Chondrocyte (in vitro differentiated cells): ENCODE data around the gene ANKRD13D. TPM values are rescaled to one million over a fixed set of nuclear protein-coding genes. Genes with fewer than 3 reads are reported as not detected.

ENCODE experiments used
- DNase-seq: peaks from one replicate; pipeline ENCODE4 v3.0.0; 2021; ENCODE audit warnings: mixed read lengths, low spot score
- H3K27ac Mint-ChIP-seq: one replicate; pipeline ENCODE4 v1.8.0; 2021; ENCODE audit warnings: mild to moderate bottlenecking, moderate library complexity, mixed read lengths; ENCODE audit not compliant: unreplicated experiment
- H3K27me3 Mint-ChIP-seq: 2 replicates; pipeline ENCODE4 v1.8.0; 2021; ENCODE audit warnings: low read depth, mixed read lengths
- H3K36me3 Mint-ChIP-seq: 2 replicates; pipeline ENCODE4 v1.8.0; 2021; ENCODE audit warnings: low read depth, mixed read lengths
- H3K4me1 Mint-ChIP-seq: 2 replicates; pipeline ENCODE4 v1.8.0; 2021; ENCODE audit warnings: low read depth, mild to moderate bottlenecking, mixed read lengths
- H3K4me3 Mint-ChIP-seq: one replicate; pipeline ENCODE4 v1.8.0; 2021; ENCODE audit warnings: mild to moderate bottlenecking, moderate library complexity, mixed read lengths; ENCODE audit not compliant: unreplicated experiment
- H3K9me3 Mint-ChIP-seq: 2 replicates; pipeline ENCODE4 v1.8.0; 2021; ENCODE audit warnings: low read depth, mixed read lengths
- total RNA-seq: library from RNA; stranded (reverse); gene quantifications from 3 replicates; pipeline ENCODE4 v1.2.1, GENCODE V29; 2021
- TF ChIP-seq, protein P1 (sequence below): fragments of 200-600 bp; sonication (generic); IDR thresholded peaks from 2 replicates; pipeline ENCODE4 v1.5.0; 2021; ENCODE audit warnings: antibody characterized with exemption, mild to moderate bottlenecking, moderate library complexity

ANKRD13D gene
- total RNA-seq, 1 donor from 2014 or later: 40.0 TPM

DNA sequence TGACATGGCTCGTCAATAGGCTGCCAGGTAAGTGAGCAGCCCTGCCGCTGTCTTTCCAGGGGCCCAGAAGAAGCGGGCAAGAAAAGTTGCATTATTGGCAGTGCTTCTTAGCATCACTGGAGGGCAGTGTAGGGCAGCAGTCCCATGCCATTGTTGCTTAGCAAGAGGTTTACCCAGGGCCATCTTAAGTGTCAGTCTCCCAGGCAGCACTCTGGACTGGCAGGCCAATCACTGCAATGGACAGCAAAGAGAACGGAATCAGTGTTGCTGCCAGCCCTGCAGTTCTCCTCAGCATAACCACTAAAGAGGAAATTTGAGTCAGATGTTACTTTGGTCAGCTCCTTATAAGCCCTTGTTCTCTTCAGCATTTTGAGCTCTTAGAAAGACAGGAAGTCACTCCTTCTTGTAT, 36.3 kb upstream of the ANKRD13D start:
- Mint-ChIP-seq H3K4me3 (no peak overlapping the region), H3K9me3 (no peaks in the 10 kb centered on the region), H3K4me1 (peaks cover 12% of the 10 kb centered on the region), H3K27me3 (no peaks in the 10 kb centered on the region), H3K36me3 (peaks cover 60% of the 10 kb centered on the region), H3K27ac (no peak overlapping the region)
- no peak for DNase-seq
- TF ChIP-seq, protein P1, sequence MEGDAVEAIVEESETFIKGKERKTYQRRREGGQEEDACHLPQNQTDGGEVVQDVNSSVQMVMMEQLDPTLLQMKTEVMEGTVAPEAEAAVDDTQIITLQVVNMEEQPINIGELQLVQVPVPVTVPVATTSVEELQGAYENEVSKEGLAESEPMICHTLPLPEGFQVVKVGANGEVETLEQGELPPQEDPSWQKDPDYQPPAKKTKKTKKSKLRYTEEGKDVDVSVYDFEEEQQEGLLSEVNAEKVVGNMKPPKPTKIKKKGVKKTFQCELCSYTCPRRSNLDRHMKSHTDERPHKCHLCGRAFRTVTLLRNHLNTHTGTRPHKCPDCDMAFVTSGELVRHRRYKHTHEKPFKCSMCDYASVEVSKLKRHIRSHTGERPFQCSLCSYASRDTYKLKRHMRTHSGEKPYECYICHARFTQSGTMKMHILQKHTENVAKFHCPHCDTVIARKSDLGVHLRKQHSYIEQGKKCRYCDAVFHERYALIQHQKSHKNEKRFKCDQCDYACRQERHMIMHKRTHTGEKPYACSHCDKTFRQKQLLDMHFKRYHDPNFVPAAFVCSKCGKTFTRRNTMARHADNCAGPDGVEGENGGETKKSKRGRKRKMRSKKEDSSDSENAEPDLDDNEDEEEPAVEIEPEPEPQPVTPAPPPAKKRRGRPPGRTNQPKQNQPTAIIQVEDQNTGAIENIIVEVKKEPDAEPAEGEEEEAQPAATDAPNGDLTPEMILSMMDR: peak; percentile 66

DNA sequence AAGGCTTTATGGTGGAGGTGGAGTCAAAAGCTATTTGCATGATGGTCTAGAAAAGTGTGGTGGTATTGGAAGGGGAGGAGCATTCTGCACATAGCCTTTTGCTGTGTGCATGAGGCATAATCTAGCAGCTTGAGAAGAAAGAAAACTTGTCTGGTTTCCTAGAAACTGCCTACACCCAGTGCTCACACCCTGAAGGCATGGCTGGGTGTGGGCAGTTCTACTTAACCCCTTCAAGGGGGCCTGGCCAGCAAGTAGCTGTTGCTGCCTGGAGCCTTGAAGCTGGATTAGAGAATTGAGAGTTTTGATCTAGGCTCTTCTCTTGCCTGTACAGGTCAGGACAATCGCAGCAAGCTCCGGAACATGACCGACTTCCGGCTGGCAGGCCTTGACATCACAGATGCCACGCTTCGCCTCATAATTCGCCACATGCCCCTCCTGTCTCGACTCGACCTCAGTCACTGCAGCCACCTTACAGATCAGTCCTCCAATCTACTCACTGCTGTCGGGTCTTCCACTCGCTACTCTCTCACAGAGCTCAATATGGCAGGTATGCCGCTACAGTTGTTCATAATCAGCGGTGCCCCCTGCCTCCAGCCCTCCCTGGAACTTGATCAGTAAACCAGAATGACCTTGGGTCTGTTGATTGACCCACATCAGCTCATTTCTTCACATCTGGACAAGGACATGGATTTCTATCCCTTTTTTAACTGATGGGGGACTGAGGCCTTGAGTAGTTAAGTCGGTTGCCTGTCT, 35.1 kb upstream of the ANKRD13D start:
- H3K36me3 Mint-ChIP-seq: peaks cover 50% of the 10 kb centered on the region
- DNase-seq: no peak
- H3K4me3 Mint-ChIP-seq: no peak overlapping the region
- TF ChIP-seq, protein P1: no peak
- no peak overlapping the region for H3K27ac Mint-ChIP-seq
- H3K9me3 Mint-ChIP-seq: no peaks in the 10 kb centered on the region
- H3K27me3 Mint-ChIP-seq: no peaks in the 10 kb centered on the region
- H3K4me1 Mint-ChIP-seq: peaks cover 4% of the 10 kb centered on the region

DNA sequence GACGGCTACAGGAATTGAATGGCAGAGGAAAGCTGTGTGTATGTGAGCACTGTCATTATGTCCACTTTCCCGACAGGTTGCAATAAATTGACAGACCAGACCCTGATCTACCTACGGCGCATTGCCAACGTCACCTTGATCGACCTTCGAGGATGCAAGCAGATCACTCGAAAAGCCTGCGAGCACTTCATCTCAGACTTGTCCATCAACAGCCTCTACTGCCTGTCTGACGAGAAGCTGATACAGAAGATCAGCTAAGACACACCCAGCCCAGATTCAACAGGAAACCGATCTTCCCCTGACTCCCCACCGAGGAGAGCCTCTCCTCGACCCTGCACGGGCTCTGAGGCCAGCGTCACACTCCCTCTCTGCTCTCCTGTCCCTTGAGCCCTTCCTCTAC, 34.3 kb upstream of the ANKRD13D start:
- peaks cover 4% of the 10 kb centered on the region for H3K4me1 Mint-ChIP-seq
- H3K27ac Mint-ChIP-seq: no peak overlapping the region
- H3K9me3 Mint-ChIP-seq: no peaks in the 10 kb centered on the region
- no peak overlapping the region for H3K4me3 Mint-ChIP-seq
- no peaks in the 10 kb centered on the region for H3K27me3 Mint-ChIP-seq
- DNase-seq: no peak
- TF ChIP-seq, protein P1: no peak
- H3K36me3 Mint-ChIP-seq: peaks cover 44% of the 10 kb centered on the region

DNA sequence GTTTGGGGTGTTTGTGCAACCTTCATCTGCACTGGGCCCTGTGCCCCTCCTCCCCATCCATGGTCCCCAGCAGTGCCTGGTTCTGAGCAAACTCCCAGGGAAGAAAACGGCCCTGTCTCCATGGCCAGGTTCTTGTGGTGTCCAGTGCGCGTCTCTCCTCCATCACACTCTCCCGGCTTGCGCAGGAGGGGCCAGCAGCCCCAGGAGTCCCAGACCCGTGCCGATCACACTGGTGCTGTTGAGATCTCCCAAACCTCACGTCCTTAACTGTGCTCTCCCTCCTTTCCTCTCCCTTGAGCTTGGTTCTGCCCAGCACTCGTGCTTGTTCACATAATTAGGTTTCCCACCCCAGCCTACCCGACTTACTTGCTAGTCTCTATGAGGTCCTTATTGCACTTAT, 33.8 kb upstream of the ANKRD13D start:
- Mint-ChIP-seq H3K27ac (no peak overlapping the region), H3K4me3 (no peak overlapping the region), H3K36me3 (peaks cover 41% of the 10 kb centered on the region), H3K27me3 (no peaks in the 10 kb centered on the region), H3K9me3 (no peaks in the 10 kb centered on the region), H3K4me1 (peaks cover 4% of the 10 kb centered on the region)
- DNase-seq: no peak
- TF ChIP-seq, protein P1: no peak

DNA sequence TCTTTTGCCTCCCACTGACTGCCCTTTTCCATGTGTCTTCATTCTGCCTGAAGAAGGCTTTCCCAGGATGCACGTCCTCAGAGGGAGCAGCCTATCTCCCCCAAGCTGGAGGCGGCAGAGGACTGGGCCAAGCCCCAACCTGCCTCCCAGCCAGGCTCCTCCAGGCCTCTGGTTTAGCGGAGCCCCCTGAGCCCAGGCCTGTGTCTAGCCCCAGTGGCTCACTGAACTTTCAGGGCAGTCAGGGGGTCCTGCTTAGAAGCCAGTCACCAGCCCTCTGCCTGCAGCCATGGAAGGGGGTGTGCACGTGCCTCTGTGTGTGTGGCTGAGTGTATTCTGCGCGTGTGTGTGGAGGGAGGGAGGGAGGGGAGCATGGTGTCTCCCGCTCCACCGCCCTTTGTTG, 33.2 kb upstream of the ANKRD13D start:
- peak overlapping the region; percentile 32 for H3K27ac Mint-ChIP-seq
- H3K9me3 Mint-ChIP-seq: no peaks in the 10 kb centered on the region
- TF ChIP-seq, protein P1: no peak
- no peak overlapping the region for H3K4me3 Mint-ChIP-seq
- no peaks in the 10 kb centered on the region for H3K27me3 Mint-ChIP-seq
- peaks cover 4% of the 10 kb centered on the region for H3K4me1 Mint-ChIP-seq
- no peak for DNase-seq
- H3K36me3 Mint-ChIP-seq: peaks cover 36% of the 10 kb centered on the region
